ENCODE measurements around the gene CD300LD.
"Not testable (repeated sequence)": the region's sequence is repeated elsewhere in the genome, so short reads cannot be mapped to it uniquely, and the experiment has no call there.

The CD300LD gene

GRCh38 chr17:74584292-74585060, 7.6 kb downstream of the CD300LD start:
- Histone ChIP-seq H3K4me1 (ENCODE audit: control insufficient read depth, insufficient read depth, low read length) (no peaks in the 10 kb centered on the region), H3K4me3 (ENCODE audit: low read length) (no peak overlapping the region), H3K9ac (ENCODE audit: low read length) (no peak overlapping the region), H3K9me3 (ENCODE audit: control insufficient read depth, low read length) (no peaks in the 10 kb centered on the region), H3K27me3 (ENCODE audit: control insufficient read depth, insufficient read depth, low read length) (no peaks in the 10 kb centered on the region), H3K36me3 (ENCODE audit: control insufficient read depth, insufficient read depth, low read length) (no peaks in the 10 kb centered on the region)

GRCh38 chr17:74582633-74583032, 9.4 kb downstream of the CD300LD start:
- no peaks in the 10 kb centered on the region for H3K9me3 ChIP-seq (ENCODE audit: control insufficient read depth, low read length)
- H3K4me3 ChIP-seq (ENCODE audit: low read length) = no peak overlapping the region
- no peaks in the 10 kb centered on the region for H3K27me3 ChIP-seq (ENCODE audit: control insufficient read depth, insufficient read depth, low read length)
- no peaks in the 10 kb centered on the region for H3K36me3 ChIP-seq (ENCODE audit: control insufficient read depth, insufficient read depth, low read length)
- no peaks in the 10 kb centered on the region for H3K4me1 ChIP-seq (ENCODE audit: control insufficient read depth, insufficient read depth, low read length)
- no peak overlapping the region for H3K9ac ChIP-seq (ENCODE audit: low read length)

GRCh38 chr17:74579900-74580299, 12.2 kb downstream of the CD300LD start:
- Histone ChIP-seq H3K9me3 (ENCODE audit: control insufficient read depth, low read length) (no peaks in the 10 kb centered on the region), H3K4me1 (ENCODE audit: control insufficient read depth, insufficient read depth, low read length) (no peaks in the 10 kb centered on the region), H3K27me3 (ENCODE audit: control insufficient read depth, insufficient read depth, low read length) (no peaks in the 10 kb centered on the region), H3K4me3 (ENCODE audit: low read length) (no peak overlapping the region), H3K36me3 (ENCODE audit: control insufficient read depth, insufficient read depth, low read length) (no peaks in the 10 kb centered on the region), H3K9ac (ENCODE audit: low read length) (no peak overlapping the region)

GRCh38 chr17:74578979-74579378, 13.1 kb downstream of the CD300LD start:
- H3K9ac ChIP-seq (ENCODE audit: low read length) = no peak overlapping the region
- H3K36me3 ChIP-seq (ENCODE audit: control insufficient read depth, insufficient read depth, low read length) = no peaks in the 10 kb centered on the region
- no peak overlapping the region for H3K4me3 ChIP-seq (ENCODE audit: low read length)
- H3K9me3 ChIP-seq (ENCODE audit: control insufficient read depth, low read length) = no peaks in the 10 kb centered on the region
- no peaks in the 10 kb centered on the region for H3K4me1 ChIP-seq (ENCODE audit: control insufficient read depth, insufficient read depth, low read length)
- no peaks in the 10 kb centered on the region for H3K27me3 ChIP-seq (ENCODE audit: control insufficient read depth, insufficient read depth, low read length)

GRCh38 chr17:74574489-74575142, 17.5 kb downstream of the CD300LD start:
- Histone ChIP-seq H3K9ac (ENCODE audit: low read length) (no peak overlapping the region), H3K4me3 (ENCODE audit: low read length) (no peak overlapping the region)

GRCh38 chr17:74573635-74574034, 18.4 kb downstream of the CD300LD start:
- H3K9me3 ChIP-seq (ENCODE audit: control insufficient read depth, low read length); H3K27me3 ChIP-seq (ENCODE audit: control insufficient read depth, insufficient read depth, low read length); H3K36me3 ChIP-seq (ENCODE audit: control insufficient read depth, insufficient read depth, low read length); H3K4me3 ChIP-seq (ENCODE audit: low read length); H3K9ac ChIP-seq (ENCODE audit: low read length); H3K4me1 ChIP-seq (ENCODE audit: control insufficient read depth, insufficient read depth, low read length): not testable (repeated sequence)

More at GRCh38 chr17:74574489-74575142, 17.5 kb downstream of the CD300LD start:
- Histone ChIP-seq H3K4me1 (ENCODE audit: control insufficient read depth, insufficient read depth, low read length) (no peaks in the 10 kb centered on the region), H3K36me3 (ENCODE audit: control insufficient read depth, insufficient read depth, low read length) (no peaks in the 10 kb centered on the region), H3K9me3 (ENCODE audit: control insufficient read depth, low read length) (no peaks in the 10 kb centered on the region), H3K27me3 (ENCODE audit: control insufficient read depth, insufficient read depth, low read length) (no peaks in the 10 kb centered on the region)

- no peak overlapping the region for H3K4me3 ChIP-seq (ENCODE audit: low read length)
- H3K9me3 ChIP-seq (ENCODE audit: control insufficient read depth, low read length) = no peaks in the 10 kb centered on the region
Measured at GRCh38 chr17:74573169-74573568, 18.9 kb downstream of the CD300LD start.

GRCh38 chr17:74571621-74572270, 20.3 kb downstream of the CD300LD start:
- no peaks in the 10 kb centered on the region for H3K9me3 ChIP-seq (ENCODE audit: control insufficient read depth, low read length)
- no peak overlapping the region for H3K4me3 ChIP-seq (ENCODE audit: low read length)
- H3K4me1 ChIP-seq (ENCODE audit: control insufficient read depth, insufficient read depth, low read length) = no peaks in the 10 kb centered on the region
- H3K27me3 ChIP-seq (ENCODE audit: control insufficient read depth, insufficient read depth, low read length) = no peaks in the 10 kb centered on the region
- H3K36me3 ChIP-seq (ENCODE audit: control insufficient read depth, insufficient read depth, low read length) = no peaks in the 10 kb centered on the region
- no peak overlapping the region for H3K9ac ChIP-seq (ENCODE audit: low read length)

More at GRCh38 chr17:74573169-74573568, 18.9 kb downstream of the CD300LD start:
- Histone ChIP-seq H3K4me1 (ENCODE audit: control insufficient read depth, insufficient read depth, low read length) (no peaks in the 10 kb centered on the region), H3K36me3 (ENCODE audit: control insufficient read depth, insufficient read depth, low read length) (no peaks in the 10 kb centered on the region), H3K27me3 (ENCODE audit: control insufficient read depth, insufficient read depth, low read length) (no peaks in the 10 kb centered on the region), H3K9ac (ENCODE audit: low read length) (no peak overlapping the region)

GRCh38 chr17:74569020-74570003, 22.8 kb downstream of the CD300LD start:
- Histone ChIP-seq H3K36me3 (ENCODE audit: control insufficient read depth, insufficient read depth, low read length) (no peaks in the 10 kb centered on the region), H3K4me1 (ENCODE audit: control insufficient read depth, insufficient read depth, low read length) (no peaks in the 10 kb centered on the region), H3K9ac (ENCODE audit: low read length) (no peak overlapping the region), H3K27me3 (ENCODE audit: control insufficient read depth, insufficient read depth, low read length) (no peaks in the 10 kb centered on the region), H3K9me3 (ENCODE audit: control insufficient read depth, low read length) (no peaks in the 10 kb centered on the region), H3K4me3 (ENCODE audit: low read length) (no peak overlapping the region)

GRCh38 chr17:74568106-74568873, 23.8 kb downstream of the CD300LD start:
- no peaks in the 10 kb centered on the region for H3K27me3 ChIP-seq (ENCODE audit: control insufficient read depth, insufficient read depth, low read length)
- no peaks in the 10 kb centered on the region for H3K9me3 ChIP-seq (ENCODE audit: control insufficient read depth, low read length)
- H3K4me1 ChIP-seq (ENCODE audit: control insufficient read depth, insufficient read depth, low read length) = no peaks in the 10 kb centered on the region
- H3K9ac ChIP-seq (ENCODE audit: low read length) = no peak overlapping the region
- no peaks in the 10 kb centered on the region for H3K36me3 ChIP-seq (ENCODE audit: control insufficient read depth, insufficient read depth, low read length)
- no peak overlapping the region for H3K4me3 ChIP-seq (ENCODE audit: low read length)

- Histone ChIP-seq H3K4me1 (ENCODE audit: control insufficient read depth, insufficient read depth, low read length) (no peaks in the 10 kb centered on the region), H3K9ac (ENCODE audit: low read length) (no peak within 1 kb of the TSS), H3K9me3 (ENCODE audit: control insufficient read depth, low read length) (no peaks in the 10 kb centered on the region), H3K4me3 (ENCODE audit: low read length) (no peak within 1 kb of the TSS), H3K27me3 (ENCODE audit: control insufficient read depth, insufficient read depth, low read length) (no peaks in the 10 kb centered on the region), H3K36me3 (ENCODE audit: control insufficient read depth, insufficient read depth, low read length) (no peaks in the 10 kb centered on the region)
Measured at GRCh38 chr17:74567397-74567796, 24.7 kb downstream of the CD300LD start, which contains the start of gene CD300H. Gene CD300H, minus strand, starts transcription at chr17:74567509.
